ENCODE measurements around the gene INTS3.

The INTS3 gene

GRCh38 chr1:153804112-153804511 is 76.3 kb downstream of the INTS3 start:
- no peak for TF ChIP-seq CTCF (IDR thresholded peaks at IDR 0.05; ENCODE audit: low read depth, low read length, missing control alignments)
- no peak overlapping the region for H3K4me3 ChIP-seq (replicated peaks; ENCODE audit: low read depth, low read length)
- DNase-seq (ENCODE audit: extremely low read depth, low read depth), result no peak

DNA sequence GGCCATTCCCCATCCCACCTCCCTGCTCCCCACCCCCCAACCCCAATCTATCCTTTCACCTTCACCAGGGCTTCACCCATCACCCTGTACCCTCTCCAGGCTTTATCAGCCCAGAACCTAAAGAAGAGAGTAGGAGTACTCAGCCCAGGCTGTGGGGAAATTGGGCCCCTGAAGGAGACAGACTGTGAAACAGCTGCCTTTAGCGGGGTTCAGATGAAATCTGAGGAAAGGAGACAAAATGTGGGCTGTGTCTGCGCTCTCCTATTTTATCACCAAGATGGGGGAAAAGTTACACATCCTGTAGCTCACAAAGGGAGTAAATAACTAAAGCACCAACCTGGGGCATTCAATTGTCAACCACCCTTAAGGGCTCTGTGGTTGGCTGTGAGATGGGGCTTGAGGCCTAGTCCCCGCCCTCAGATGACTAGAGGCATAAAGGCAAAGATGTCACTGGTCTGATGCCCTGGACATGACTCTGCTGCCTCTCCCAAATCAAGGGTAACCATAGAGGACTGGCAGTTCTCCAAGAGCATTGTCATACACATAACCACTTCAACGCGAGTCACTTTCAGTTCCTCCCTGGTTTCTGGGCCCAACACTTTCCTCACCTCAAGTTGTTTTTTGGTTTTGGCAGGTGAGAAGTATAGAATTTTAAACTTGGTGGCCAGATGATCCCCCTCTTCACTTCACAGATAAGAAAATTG is 77.3 kb downstream of the INTS3 start:
- no peak overlapping the region for H3K4me3 ChIP-seq (replicated peaks; ENCODE audit: low read depth, low read length)
- peak; percentile 54 for DNase-seq (ENCODE audit: extremely low read depth, low read depth)
- no peak for TF ChIP-seq CTCF (IDR thresholded peaks at IDR 0.05; ENCODE audit: low read depth, low read length, missing control alignments)

- DNase-seq (ENCODE audit: extremely low read depth, low read depth), result no peak
- TF ChIP-seq CTCF (IDR thresholded peaks at IDR 0.05; ENCODE audit: low read depth, low read length, missing control alignments), result no peak
- H3K4me3 ChIP-seq (replicated peaks; ENCODE audit: low read depth, low read length), result no peak overlapping the region
Measured at GRCh38 chr1:153805886-153806719, 78.3 kb downstream of the INTS3 start.

- no peak for DNase-seq (ENCODE audit: extremely low read depth, low read depth)
- no peak overlapping the region for H3K4me3 ChIP-seq (replicated peaks; ENCODE audit: low read depth, low read length)
- no peak for TF ChIP-seq CTCF (IDR thresholded peaks at IDR 0.05; ENCODE audit: low read depth, low read length, missing control alignments)
Measured at GRCh38 chr1:153816283-153816889, 88.5 kb downstream of the INTS3 start.

- TF ChIP-seq CTCF (IDR thresholded peaks at IDR 0.05; ENCODE audit: low read depth, low read length, missing control alignments), result no peak
- DNase-seq (ENCODE audit: extremely low read depth, low read depth), result no peak
Measured at GRCh38 chr1:153818876-153819275, 91.0 kb downstream of the INTS3 start.

More at GRCh38 chr1:153818876-153819275, 91.0 kb downstream of the INTS3 start:
- H3K4me3 ChIP-seq (replicated peaks; ENCODE audit: low read depth, low read length), result no peak overlapping the region

All from HFF-Myc (cell line).